ENCODE measurements around the gene ALDH7A1.
"Not testable (repeated sequence)": the region's sequence is repeated elsewhere in the genome, so short reads cannot be mapped to it uniquely, and the experiment has no call there.

The ALDH7A1 gene

GRCh38 chr5:126591549-126591948 lies 3.5 kb downstream of the ALDH7A1 start:
- DNase-seq: no peak

DNA sequence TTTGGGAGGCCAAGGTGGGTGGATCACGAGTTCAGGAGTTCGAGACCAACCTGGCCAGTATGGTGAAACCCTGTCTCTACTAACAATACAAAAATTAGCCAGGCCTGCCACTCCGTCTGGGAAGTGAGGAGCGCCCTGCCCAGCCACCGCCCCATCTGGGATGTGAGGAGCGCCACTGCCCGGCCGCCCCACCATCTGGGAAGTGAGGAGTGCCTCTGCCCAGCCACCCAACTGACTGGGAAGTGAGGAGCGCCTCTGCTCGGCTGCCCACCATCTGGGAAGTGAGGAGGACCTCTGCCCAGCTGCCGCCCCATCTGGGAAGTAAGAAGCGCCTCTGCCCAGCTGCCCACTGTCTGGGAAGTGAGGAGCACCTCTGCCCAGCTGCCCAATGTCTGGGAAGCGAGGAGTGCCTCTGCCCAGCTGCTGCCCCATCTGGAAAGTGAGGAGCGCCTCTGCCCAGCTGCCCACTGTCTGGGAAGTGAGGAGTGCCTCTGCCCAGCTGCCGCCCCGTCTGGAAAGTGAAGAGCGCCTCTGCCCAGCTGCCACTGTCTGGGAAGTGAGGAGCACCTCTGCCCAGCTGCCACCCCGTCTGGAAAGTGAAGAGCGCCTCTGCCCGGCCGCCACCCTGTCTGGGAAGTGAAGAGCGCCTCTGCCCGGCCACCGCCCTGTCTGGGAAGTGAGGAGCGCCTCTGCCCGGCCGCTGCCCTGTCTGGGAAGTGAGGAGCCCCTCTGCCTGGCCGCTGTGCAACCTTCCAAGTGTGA lies 5.3 kb downstream of the ALDH7A1 start:
- no peak for DNase-seq

DNA sequence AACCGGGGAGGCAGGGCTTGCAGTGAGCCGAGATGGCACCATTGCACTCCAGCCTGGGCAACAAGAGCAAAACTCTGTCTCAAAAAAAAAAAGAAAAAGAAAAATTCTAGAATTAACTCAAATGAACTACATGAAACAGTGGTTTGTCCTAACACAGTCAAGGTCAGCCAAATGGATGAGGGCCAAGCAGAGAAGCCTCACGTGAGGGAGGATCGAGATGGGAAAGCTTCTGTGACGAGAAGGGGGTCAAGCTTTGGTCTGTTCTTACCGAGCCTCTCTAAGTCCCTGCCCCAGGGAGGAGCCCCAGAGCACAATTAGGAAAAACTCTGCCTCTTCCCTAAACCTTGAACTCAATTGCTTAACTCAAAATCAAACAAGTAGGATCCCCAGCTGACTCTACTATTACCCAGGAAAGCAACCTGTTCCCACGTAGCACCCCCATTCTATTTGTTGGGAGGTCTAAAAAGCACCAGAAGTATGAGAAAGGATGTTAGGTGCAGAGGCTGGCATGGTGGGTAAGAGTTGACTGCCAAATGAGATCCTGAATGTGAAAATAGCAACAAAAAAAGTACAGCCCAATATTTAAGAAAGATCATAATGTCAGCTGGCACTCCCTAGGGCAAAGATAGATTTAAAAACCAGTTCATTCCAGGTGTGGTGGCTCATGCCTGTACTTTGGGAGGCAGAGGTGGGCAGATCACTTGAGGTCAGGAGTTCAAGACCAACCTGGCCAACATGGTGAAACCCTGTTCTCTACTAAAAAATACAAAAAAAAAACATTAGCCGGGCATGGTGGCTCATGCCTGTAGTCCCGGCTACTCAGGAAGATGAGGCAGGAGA lies 7.2 kb downstream of the ALDH7A1 start:
- DNase-seq: no peak

- no peak for DNase-seq
These were observed 11.3 kb downstream of the ALDH7A1 start for GRCh38 chr5:126583761-126584160.

GRCh38 chr5:126579716-126580115 lies 15.3 kb downstream of the ALDH7A1 start:
- DNase-seq: no peak

DNA sequence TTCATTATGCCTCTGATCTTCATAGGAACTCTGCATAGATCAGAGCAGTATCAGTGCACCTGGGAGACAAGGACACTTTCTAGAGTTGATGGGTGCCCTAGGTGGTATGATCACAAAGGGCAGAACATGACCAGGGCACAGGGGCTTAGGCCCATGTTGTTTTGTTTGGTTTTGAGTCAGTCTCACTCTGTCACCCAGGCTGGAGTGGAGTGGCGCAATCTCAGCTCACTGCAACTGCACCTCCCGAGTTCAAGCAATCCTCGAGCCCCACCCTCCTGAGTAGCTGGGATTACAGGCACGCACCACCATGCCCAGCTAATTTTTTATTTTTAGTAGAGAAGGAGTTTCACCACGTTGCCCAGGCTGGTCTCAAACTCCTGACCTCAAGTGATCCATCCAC lies 17.6 kb downstream of the ALDH7A1 start:
- no peak for DNase-seq

DNA sequence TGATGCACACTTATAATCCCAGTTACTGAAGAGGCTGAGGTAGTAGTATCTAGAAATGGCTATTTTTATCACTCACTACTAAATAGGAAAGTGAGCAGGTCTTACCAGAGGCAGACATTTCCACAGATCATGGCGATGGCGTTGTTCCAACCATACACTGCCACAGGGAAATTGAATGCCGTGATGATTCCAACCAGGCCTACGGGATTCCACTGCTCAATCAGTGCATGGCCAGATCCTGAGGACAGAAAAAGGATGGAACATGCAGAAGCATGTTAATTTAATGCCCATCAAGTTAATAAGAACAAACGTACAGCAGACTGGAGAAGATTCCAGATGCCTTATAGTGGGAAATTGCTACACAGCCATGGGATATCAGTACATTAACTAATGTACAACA lies 18.0 kb downstream of the ALDH7A1 start:
- no peak for DNase-seq

DNA sequence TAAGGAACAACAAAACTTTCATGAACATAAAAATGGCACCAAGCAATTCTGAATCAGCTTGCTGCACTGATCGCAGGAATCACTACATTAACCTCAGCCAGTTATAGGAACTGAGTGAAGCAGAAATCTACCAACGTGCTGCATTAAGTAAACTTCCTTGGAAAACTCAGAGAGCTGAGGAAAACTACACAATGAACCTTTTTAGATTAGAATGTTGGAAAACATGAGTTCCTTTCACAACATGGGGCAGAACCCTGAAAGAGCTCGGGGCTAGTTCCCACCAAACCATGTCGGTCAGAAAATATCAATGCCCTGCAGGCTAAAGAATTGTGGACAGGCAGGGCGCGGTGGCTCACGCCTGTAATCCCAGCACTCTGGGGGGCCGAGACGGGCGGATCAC lies 19.4 kb downstream of the ALDH7A1 start:
- no peak for DNase-seq

DNA sequence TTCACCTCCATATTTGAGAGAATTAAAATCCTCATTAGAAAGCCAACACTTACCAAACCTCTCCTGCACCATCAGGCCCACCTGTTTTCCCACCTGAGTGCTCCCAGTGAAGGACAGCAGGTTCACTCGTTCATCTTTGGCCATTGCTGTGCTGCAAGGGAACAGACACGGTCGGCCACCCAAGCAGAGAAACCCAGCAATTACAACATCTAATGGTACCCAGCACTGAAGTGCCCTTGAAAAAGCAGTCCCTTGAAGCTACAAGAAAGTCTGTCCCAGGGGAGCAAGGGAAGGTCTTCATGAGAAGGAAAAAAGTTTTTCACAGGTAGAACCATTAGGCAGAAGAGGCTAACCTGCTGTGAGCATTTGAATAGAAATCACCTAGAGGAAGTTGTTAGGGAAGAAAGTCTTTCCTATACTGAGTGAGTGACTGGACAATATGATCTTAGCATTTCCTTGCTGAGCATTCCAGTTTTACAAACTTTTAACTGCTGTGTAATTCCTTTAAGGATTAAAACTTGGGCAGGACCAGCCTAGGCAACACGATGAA lies 26.7 kb downstream of the ALDH7A1 start:
- DNase-seq: no peak

GRCh38 chr5:126562823-126563222 lies 32.2 kb downstream of the ALDH7A1 start:
- DNase-seq: no peak

- no peak for DNase-seq
These were observed 33.1 kb downstream of the ALDH7A1 start for GRCh38 chr5:126561908-126562307.

DNA sequence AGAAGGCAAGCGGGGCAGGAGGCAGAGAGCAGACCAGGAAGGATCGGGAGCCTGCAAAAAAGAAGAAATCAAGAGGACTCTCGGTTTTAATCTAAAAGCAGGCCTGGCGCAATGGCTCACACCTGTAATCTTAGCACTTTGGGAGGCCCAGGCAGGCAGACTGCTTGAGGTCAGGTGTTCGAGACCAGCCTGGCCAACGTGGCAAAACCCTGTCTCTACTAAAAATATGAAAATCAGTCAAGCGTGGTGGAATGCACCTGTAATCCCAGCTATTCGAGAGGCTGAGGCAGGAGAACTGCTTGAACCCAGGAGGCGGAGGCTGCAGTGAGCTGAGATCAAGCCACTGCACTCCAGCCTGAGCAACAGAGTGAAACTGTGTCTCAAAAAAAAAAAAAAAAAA lies 39.9 kb downstream of the ALDH7A1 start:
- DNase-seq: not testable (repeated sequence)

GRCh38 chr5:126552614-126553013 lies 42.4 kb downstream of the ALDH7A1 start:
- no peak for DNase-seq

DNA sequence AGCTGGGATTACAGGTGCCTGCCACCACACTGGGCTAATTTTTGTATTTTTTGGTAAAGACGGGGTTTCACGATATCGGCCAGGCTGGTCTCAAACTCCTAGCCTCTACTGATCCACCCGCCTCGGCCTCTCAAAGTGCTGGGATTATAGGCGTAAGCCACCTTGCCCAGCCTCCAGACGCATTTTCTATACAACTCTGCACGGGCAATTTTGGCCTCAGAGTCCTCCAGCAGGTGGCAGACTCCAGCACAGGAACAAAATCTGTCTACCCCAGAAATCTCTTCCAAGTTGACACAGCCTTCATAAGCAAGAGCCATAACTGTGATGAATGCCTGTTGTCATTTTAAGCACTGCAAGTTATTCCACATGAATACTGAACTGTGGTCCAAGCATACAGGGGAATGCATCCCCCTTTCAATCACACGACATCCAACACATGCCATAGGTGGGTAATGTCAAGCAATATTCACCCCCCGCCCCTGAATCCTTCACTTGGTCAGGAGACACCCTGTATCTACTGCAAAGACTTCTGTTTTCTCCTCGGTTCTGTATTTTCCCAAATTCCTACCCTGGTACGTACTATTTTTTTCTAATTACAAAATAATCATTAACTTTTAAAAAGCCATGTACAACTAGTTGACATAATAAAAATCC lies 50.8 kb downstream of the ALDH7A1 start:
- peak; percentile 29 for DNase-seq

DNA sequence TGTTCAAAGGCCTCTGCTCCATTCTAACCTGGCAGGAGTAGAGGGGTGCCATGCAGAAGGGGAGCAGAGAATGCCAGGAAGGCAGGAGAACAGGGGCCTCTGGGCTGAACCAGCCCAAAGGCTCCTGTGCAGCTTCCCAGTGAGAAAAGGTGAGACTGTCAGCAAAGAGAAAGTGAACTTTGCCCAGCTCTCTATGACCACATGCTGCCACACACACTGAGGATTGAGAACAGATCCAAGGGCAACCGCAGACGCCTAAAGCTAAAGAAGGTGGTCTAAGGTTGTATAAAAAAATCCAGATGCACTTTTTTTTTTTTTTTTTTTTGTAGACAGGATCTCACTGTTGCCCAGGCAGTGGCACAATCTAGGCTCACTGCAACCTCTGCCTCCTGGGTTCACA lies 51.4 kb downstream of the ALDH7A1 start:
- DNase-seq: no peak

GRCh38 chr5:126543009-126543408 lies 52.0 kb downstream of the ALDH7A1 start:
- no peak for DNase-seq

DNA sequence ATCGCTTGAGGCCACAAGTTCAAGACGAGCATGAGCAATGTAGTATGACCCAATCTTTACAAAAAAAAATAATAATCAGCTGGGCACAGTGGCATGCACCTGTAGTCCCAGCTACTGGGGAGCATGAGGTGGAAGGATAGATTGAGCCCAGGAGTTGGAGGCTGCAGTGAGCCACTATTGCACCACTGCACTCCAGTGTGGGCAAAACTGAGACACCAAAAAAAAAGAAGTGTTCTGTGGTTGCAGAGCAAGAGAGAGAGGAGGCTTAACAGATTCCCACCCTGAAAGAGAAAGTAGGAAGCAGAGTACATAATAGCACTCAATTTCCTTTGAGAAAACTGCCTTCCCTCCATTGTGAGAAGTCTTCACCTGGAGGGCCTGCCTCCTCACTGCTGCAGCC lies 52.6 kb downstream of the ALDH7A1 start:
- no peak for DNase-seq

- no peak for DNase-seq
These were observed 54.4 kb downstream of the ALDH7A1 start for GRCh38 chr5:126540631-126541030.

- DNase-seq: no peak
These were observed 56.4 kb downstream of the ALDH7A1 start for GRCh38 chr5:126538579-126538978.

- DNase-seq: no peak
These were observed 58.1 kb downstream of the ALDH7A1 start for GRCh38 chr5:126536874-126537273.

- no peak for DNase-seq
These were observed 59.0 kb downstream of the ALDH7A1 start for GRCh38 chr5:126535856-126536545.

- DNase-seq: no peak
These were observed 60.5 kb downstream of the ALDH7A1 start for GRCh38 chr5:126534553-126534952.
